ENCODE results near the gene NAALADL2. TPM values are rescaled to one million over a fixed set of nuclear protein-coding genes. Genes with fewer than 3 reads are reported as not detected.

The NAALADL2 gene
- 0.29 TPM in 1 of 2 replicates, not detected in the other for total RNA-seq (2014; rRNA removed; shearing (Covaris generic); ENCODE audit: low replicate concordance)

DNA sequence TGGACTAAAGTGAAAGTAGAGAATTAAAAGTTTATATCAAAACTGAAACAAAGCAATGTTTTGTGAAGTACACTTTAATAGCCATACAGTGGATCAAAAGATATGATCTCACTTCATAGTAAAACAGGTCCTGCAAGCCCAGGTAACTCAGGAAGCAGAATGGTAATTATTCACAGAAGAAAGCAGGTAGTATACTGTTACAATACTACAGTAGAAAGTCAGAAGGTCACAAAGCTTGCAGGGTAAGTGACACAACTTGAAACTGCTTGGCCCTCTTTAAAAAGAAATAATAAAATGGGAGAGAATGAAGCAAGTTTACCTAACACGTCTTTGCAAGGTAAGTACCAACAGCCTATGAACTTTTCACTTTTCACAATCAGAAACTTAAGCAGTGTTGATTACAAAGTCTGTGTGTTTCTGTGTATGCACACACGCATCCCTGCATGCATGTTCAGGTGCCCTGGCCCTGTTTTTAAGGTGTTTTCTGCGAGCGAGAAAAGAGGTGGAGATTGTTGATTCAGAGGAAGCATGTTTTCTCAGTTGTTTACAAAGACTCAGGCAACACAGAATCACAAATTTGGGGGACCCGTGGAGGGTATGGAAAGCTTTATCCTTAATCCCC, at the start of gene NAALADL2:
NAALADL2 (plus strand) TSS at position 221 of the 622 bp plus-strand sequence.
- Histone ChIP-seq H3K4me3 (ENCODE audit: low read length) (no peak within 1 kb of the TSS), H3K9ac (ENCODE audit: low read length) (no peak within 1 kb of the TSS), H3K4me2 (ENCODE audit: low read depth, low read length, poor library complexity, severe bottlenecking) (no peak within 1 kb of the TSS), H3K79me2 (ENCODE audit: low read length) (no peaks in the 10 kb centered on the region), H3K9me3 (ENCODE audit: low read length) (peaks cover 31% of the 10 kb centered on the region), H3K27me3 (ENCODE audit: low read length) (no peaks in the 10 kb centered on the region), H3K4me1 (ENCODE audit: low read length) (no peaks in the 10 kb centered on the region), H3K36me3 (ENCODE audit: insufficient read depth, low read length) (no peaks in the 10 kb centered on the region), H3K27ac (ENCODE audit: low read length) (no peak within 1 kb of the TSS), H4K20me1 (ENCODE audit: insufficient read depth, low read depth, low read length) (no peaks in the 10 kb centered on the region), H3K9me2 (replicated peaks; ENCODE audit: insufficient read depth, low read length) (no peaks in the 10 kb centered on the region), H2AFZ (ENCODE audit: low read length) (no peak within 1 kb of the TSS)
- DNase-seq: no peak

DNA sequence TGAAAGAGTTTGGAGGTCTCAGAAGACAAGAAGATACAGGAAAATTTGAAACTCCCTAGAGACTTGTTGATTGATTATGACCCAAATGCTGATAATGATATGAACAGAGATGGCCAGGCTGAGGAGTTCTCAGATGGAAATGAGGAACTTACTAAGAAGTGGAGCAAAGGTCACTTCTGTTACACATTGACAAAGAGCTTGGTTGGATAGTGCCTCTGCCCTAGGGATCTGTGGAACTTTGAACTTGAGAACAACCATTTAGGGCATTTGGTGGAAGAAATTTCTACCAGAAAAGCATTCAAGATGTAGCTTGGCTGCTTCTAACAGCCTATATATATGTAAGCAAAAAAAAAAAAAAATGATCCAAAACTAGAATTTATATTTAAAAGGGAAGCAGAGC, 48.9 kb upstream of the NAALADL2 start:
- H3K9ac ChIP-seq (ENCODE audit: low read length): no peak overlapping the region
- H3K79me2 ChIP-seq (ENCODE audit: low read length): no peaks in the 10 kb centered on the region
- no peaks in the 10 kb centered on the region for H3K27me3 ChIP-seq (ENCODE audit: low read length)
- no peak overlapping the region for H3K27ac ChIP-seq (ENCODE audit: low read length)
- no peaks in the 10 kb centered on the region for H3K4me1 ChIP-seq (ENCODE audit: low read length)
- peaks cover 19% of the 10 kb centered on the region for H3K9me3 ChIP-seq (ENCODE audit: low read length)
- no peak overlapping the region for H3K4me3 ChIP-seq (ENCODE audit: low read length)
- H3K36me3 ChIP-seq (ENCODE audit: insufficient read depth, low read length): no peaks in the 10 kb centered on the region
- H3K4me2 ChIP-seq (ENCODE audit: low read depth, low read length, poor library complexity, severe bottlenecking): no peak overlapping the region
- no peak overlapping the region for H2AFZ ChIP-seq (ENCODE audit: low read length)
- no peak for DNase-seq
- H3K9me2 ChIP-seq (replicated peaks; ENCODE audit: insufficient read depth, low read length): no peaks in the 10 kb centered on the region
- no peaks in the 10 kb centered on the region for H4K20me1 ChIP-seq (ENCODE audit: insufficient read depth, low read depth, low read length)

DNA sequence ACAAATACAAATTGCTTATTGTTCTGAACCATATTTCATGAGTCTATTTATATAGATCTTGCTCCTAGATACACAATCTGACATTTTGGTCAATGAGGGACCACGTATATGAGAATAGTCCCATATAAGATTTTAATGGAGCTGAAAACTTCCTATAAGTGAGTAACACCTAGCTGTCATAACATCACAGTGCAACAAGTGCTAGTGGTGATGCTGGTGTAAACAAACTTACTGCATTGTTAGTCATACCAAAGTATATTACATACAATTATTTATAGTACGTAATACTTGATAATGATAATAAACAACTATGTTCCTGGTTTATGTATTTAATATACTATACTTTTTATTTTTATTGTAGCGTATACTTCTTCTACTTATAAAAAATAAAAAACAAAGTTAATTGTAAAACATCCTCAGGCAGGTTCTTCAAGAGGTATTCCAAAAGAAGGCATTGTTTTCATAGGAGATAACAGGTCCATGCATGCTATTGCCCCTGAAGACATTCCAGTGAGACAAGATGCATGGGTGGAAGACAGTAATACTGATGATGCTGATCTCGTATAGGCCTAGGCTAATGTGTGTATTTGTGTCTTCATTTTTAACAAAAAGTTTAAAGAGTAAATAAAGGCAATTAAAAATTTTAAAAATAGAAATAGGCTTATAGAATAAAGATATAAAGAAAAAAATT, 46.8 kb upstream of the NAALADL2 start:
- Histone ChIP-seq H3K36me3 (ENCODE audit: insufficient read depth, low read length) (no peaks in the 10 kb centered on the region), H3K79me2 (ENCODE audit: low read length) (no peaks in the 10 kb centered on the region), H3K9me3 (ENCODE audit: low read length) (peaks cover 6% of the 10 kb centered on the region), H2AFZ (ENCODE audit: low read length) (no peak overlapping the region), H3K4me3 (ENCODE audit: low read length) (no peak overlapping the region), H3K4me1 (ENCODE audit: low read length) (no peaks in the 10 kb centered on the region), H3K4me2 (ENCODE audit: low read depth, low read length, poor library complexity, severe bottlenecking) (no peak overlapping the region), H3K27me3 (ENCODE audit: low read length) (no peaks in the 10 kb centered on the region), H3K9ac (ENCODE audit: low read length) (no peak overlapping the region), H3K27ac (ENCODE audit: low read length) (no peak overlapping the region), H3K9me2 (replicated peaks; ENCODE audit: insufficient read depth, low read length) (no peaks in the 10 kb centered on the region), H4K20me1 (ENCODE audit: insufficient read depth, low read depth, low read length) (no peaks in the 10 kb centered on the region)
- DNase-seq: no peak

DNA sequence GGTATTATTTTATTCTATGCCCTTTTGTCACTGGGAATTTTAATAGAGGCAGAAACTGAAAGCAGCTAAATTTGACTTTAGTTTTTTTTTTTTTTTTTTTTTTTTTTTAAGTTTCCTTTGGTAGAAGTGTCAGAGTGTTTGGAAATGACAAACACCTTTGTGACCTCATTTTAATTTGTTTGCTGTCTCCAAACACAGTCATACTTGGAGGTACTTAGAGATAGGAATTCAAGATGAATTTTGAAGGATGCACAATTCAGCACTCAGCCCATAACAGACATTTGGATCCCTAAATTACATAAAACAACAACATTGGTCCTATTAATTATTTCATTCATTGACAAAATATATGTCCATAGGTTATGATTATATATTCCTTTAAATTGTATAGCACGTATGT, 43.4 kb upstream of the NAALADL2 start:
- no peak overlapping the region for H3K9ac ChIP-seq (ENCODE audit: low read length)
- H3K4me2 ChIP-seq (ENCODE audit: low read depth, low read length, poor library complexity, severe bottlenecking): no peak overlapping the region
- H2AFZ ChIP-seq (ENCODE audit: low read length): no peak overlapping the region
- no peaks in the 10 kb centered on the region for H4K20me1 ChIP-seq (ENCODE audit: insufficient read depth, low read depth, low read length)
- H3K4me1 ChIP-seq (ENCODE audit: low read length): no peaks in the 10 kb centered on the region
- H3K27me3 ChIP-seq (ENCODE audit: low read length): no peaks in the 10 kb centered on the region
- no peaks in the 10 kb centered on the region for H3K79me2 ChIP-seq (ENCODE audit: low read length)
- H3K9me3 ChIP-seq (ENCODE audit: low read length): peaks cover 10% of the 10 kb centered on the region; the same call in 1 of the 2 replicates
- no peaks in the 10 kb centered on the region for H3K9me2 ChIP-seq (replicated peaks; ENCODE audit: insufficient read depth, low read length)
- H3K27ac ChIP-seq (ENCODE audit: low read length): no peak overlapping the region
- H3K36me3 ChIP-seq (ENCODE audit: insufficient read depth, low read length): no peaks in the 10 kb centered on the region
- DNase-seq: no peak
- H3K4me3 ChIP-seq (ENCODE audit: low read length): no peak overlapping the region

DNA sequence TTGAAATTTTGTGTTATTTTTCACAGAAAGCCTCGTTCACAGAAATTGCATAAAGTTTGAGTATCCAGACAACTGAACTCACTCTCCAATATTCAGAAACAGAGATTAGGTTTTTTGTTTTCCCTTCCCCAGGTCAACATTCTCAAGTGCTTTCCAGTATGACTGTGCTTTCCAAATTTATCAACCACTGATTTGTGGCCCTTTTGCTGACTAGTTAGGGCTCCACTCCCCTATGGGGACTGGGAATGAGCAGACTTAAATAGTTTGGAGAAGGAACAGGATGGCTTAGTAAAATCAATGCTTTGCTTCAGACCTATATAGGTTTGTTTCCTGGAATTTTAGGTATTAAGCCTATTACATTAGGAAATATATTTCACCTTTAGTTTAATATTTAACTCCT, 38.2 kb upstream of the NAALADL2 start:
- Histone ChIP-seq H2AFZ (ENCODE audit: low read length) (no peak overlapping the region), H3K4me1 (ENCODE audit: low read length) (no peaks in the 10 kb centered on the region), H3K4me3 (ENCODE audit: low read length) (no peak overlapping the region), H3K36me3 (ENCODE audit: insufficient read depth, low read length) (no peaks in the 10 kb centered on the region), H3K27ac (ENCODE audit: low read length) (no peak overlapping the region), H3K9me3 (ENCODE audit: low read length) (peaks cover 17% of the 10 kb centered on the region; the same call in 1 of the 2 replicates), H4K20me1 (ENCODE audit: insufficient read depth, low read depth, low read length) (no peaks in the 10 kb centered on the region), H3K79me2 (ENCODE audit: low read length) (no peaks in the 10 kb centered on the region), H3K9ac (ENCODE audit: low read length) (no peak overlapping the region), H3K4me2 (ENCODE audit: low read depth, low read length, poor library complexity, severe bottlenecking) (no peak overlapping the region), H3K9me2 (replicated peaks; ENCODE audit: insufficient read depth, low read length) (no peaks in the 10 kb centered on the region), H3K27me3 (ENCODE audit: low read length) (no peaks in the 10 kb centered on the region)
- DNase-seq: no peak

DNA sequence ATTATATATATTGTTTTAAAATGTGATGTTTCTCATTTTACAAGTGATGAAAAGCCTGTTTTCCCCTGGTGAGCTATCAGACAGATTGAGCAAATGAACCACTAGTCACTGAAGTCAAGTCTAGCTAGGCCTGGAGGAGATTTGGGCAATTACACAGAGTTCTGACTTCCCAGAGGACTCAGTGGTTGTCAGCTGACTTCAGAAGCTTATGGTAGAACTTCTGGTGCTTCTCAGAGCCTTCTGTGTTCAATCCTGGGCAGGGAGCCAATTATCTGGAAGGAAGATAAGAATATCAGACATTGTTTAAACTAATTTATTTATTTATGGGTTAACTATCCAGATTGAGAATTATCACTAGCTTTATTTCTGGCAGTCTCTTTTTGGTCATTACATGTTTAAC, 37.7 kb upstream of the NAALADL2 start:
- Histone ChIP-seq H2AFZ (ENCODE audit: low read length) (no peak overlapping the region), H3K4me2 (ENCODE audit: low read depth, low read length, poor library complexity, severe bottlenecking) (no peak overlapping the region), H3K4me3 (ENCODE audit: low read length) (no peak overlapping the region), H3K9ac (ENCODE audit: low read length) (no peak overlapping the region), H3K9me3 (ENCODE audit: low read length) (peaks cover 23% of the 10 kb centered on the region; the same call in 1 of the 2 replicates), H3K9me2 (replicated peaks; ENCODE audit: insufficient read depth, low read length) (no peaks in the 10 kb centered on the region), H3K79me2 (ENCODE audit: low read length) (no peaks in the 10 kb centered on the region), H3K36me3 (ENCODE audit: insufficient read depth, low read length) (no peaks in the 10 kb centered on the region), H4K20me1 (ENCODE audit: insufficient read depth, low read depth, low read length) (no peaks in the 10 kb centered on the region), H3K27me3 (ENCODE audit: low read length) (no peaks in the 10 kb centered on the region), H3K27ac (ENCODE audit: low read length) (no peak overlapping the region), H3K4me1 (ENCODE audit: low read length) (no peaks in the 10 kb centered on the region)
- DNase-seq: no peak

DNA sequence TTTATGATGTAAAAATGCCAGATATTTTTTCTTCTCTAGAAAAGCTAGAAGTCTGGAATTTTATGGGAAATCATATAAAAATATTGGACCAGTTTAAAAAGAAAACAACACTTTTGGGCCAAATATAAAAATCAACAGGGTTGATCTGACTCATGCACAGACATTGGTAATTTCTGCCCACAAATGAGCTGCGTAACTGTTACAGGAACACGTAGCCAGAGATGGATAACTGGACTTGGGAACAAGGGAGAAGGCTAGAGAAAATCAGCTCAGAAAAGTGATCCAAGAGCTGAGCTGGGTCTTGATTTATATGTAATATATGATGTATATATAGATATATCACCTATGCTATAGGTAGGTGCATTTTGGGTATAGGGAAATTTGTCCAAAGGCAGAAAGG, 36.8 kb upstream of the NAALADL2 start:
- H3K4me2 ChIP-seq (ENCODE audit: low read depth, low read length, poor library complexity, severe bottlenecking): no peak overlapping the region
- no peaks in the 10 kb centered on the region for H3K4me1 ChIP-seq (ENCODE audit: low read length)
- no peaks in the 10 kb centered on the region for H3K79me2 ChIP-seq (ENCODE audit: low read length)
- H3K27ac ChIP-seq (ENCODE audit: low read length): no peak overlapping the region
- no peaks in the 10 kb centered on the region for H3K9me2 ChIP-seq (replicated peaks; ENCODE audit: insufficient read depth, low read length)
- no peaks in the 10 kb centered on the region for H3K36me3 ChIP-seq (ENCODE audit: insufficient read depth, low read length)
- H3K4me3 ChIP-seq (ENCODE audit: low read length): no peak overlapping the region
- no peak overlapping the region for H3K9ac ChIP-seq (ENCODE audit: low read length)
- H2AFZ ChIP-seq (ENCODE audit: low read length): no peak overlapping the region
- H4K20me1 ChIP-seq (ENCODE audit: insufficient read depth, low read depth, low read length): no peaks in the 10 kb centered on the region
- no peak for DNase-seq
- H3K27me3 ChIP-seq (ENCODE audit: low read length): no peaks in the 10 kb centered on the region
- peaks cover 23% of the 10 kb centered on the region; the same call in 1 of the 2 replicates for H3K9me3 ChIP-seq (ENCODE audit: low read length)

DNA sequence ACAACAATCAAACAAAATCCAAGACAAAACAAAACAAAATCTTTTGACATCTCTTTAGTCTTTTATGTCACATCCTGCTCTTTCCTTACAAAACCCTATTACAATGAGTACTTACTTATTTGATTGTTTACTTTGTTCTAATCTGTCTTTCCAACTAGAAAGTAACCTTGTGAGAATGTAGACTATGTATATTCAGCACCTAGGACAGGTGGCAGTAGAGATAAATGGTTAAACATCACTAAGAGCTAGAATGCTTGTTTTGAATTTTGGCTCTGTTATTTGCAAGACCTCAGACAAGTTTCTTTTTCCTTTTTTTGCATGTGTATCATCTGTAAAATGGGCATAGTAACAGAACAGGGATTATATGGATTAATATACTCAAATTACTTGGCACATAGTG, 33.1 kb upstream of the NAALADL2 start:
- Histone ChIP-seq H3K4me2 (ENCODE audit: low read depth, low read length, poor library complexity, severe bottlenecking) (no peak overlapping the region), H3K27ac (ENCODE audit: low read length) (no peak overlapping the region), H3K9me3 (ENCODE audit: low read length) (peaks cover 16% of the 10 kb centered on the region), H3K9me2 (replicated peaks; ENCODE audit: insufficient read depth, low read length) (no peaks in the 10 kb centered on the region), H3K4me3 (ENCODE audit: low read length) (no peak overlapping the region), H3K27me3 (ENCODE audit: low read length) (no peaks in the 10 kb centered on the region), H3K9ac (ENCODE audit: low read length) (no peak overlapping the region), H3K79me2 (ENCODE audit: low read length) (no peaks in the 10 kb centered on the region), H4K20me1 (ENCODE audit: insufficient read depth, low read depth, low read length) (no peaks in the 10 kb centered on the region), H3K36me3 (ENCODE audit: insufficient read depth, low read length) (no peaks in the 10 kb centered on the region), H2AFZ (ENCODE audit: low read length) (no peak overlapping the region), H3K4me1 (ENCODE audit: low read length) (no peaks in the 10 kb centered on the region)
- DNase-seq: no peak
